ENCODE data around the gene LAMA5. TPM values are rescaled to one million over a fixed set of nuclear protein-coding genes. Genes with fewer than 3 reads are reported as not detected.

Gene LAMA5, protein sequence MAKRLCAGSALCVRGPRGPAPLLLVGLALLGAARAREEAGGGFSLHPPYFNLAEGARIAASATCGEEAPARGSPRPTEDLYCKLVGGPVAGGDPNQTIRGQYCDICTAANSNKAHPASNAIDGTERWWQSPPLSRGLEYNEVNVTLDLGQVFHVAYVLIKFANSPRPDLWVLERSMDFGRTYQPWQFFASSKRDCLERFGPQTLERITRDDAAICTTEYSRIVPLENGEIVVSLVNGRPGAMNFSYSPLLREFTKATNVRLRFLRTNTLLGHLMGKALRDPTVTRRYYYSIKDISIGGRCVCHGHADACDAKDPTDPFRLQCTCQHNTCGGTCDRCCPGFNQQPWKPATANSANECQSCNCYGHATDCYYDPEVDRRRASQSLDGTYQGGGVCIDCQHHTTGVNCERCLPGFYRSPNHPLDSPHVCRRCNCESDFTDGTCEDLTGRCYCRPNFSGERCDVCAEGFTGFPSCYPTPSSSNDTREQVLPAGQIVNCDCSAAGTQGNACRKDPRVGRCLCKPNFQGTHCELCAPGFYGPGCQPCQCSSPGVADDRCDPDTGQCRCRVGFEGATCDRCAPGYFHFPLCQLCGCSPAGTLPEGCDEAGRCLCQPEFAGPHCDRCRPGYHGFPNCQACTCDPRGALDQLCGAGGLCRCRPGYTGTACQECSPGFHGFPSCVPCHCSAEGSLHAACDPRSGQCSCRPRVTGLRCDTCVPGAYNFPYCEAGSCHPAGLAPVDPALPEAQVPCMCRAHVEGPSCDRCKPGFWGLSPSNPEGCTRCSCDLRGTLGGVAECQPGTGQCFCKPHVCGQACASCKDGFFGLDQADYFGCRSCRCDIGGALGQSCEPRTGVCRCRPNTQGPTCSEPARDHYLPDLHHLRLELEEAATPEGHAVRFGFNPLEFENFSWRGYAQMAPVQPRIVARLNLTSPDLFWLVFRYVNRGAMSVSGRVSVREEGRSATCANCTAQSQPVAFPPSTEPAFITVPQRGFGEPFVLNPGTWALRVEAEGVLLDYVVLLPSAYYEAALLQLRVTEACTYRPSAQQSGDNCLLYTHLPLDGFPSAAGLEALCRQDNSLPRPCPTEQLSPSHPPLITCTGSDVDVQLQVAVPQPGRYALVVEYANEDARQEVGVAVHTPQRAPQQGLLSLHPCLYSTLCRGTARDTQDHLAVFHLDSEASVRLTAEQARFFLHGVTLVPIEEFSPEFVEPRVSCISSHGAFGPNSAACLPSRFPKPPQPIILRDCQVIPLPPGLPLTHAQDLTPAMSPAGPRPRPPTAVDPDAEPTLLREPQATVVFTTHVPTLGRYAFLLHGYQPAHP (N-terminal part only)
- total RNA-seq: 1 to 10 TPM in 1 of 2 experiments, under 1 TPM in 1; 0.99 to 1.9 TPM

GRCh38 chr20:62367136-62367632 lies at the start of gene LAMA5:
Gene LAMA5 (minus strand): TSS chr20:62367312. CDS start chr20:62367245, 67 bp downstream.
- peak; percentile 43 for ATAC-seq
- Mint-ChIP-seq H3K4me1 (peaks cover 2% of the 10 kb centered on the region), H3K4me3 (no peak within 1 kb of the TSS), H3K27ac (no peak within 1 kb of the TSS), H3K9me3 (ENCODE audit: low read depth) (no peaks in the 10 kb centered on the region), H3K36me3 (no peaks in the 10 kb centered on the region), H3K27me3 (peaks cover 29% of the 10 kb centered on the region)
- CTCF ChIA-PET: interaction anchor here (2.2 kb wide), 1 partner anchor 18 kb away, joined by 7 read pairs; no protein-coding TSS in a partner anchor
- no peak for DNase-seq

- H3K27me3 Mint-ChIP-seq: no peaks in the 10 kb centered on the region
- no peaks in the 10 kb centered on the region for H3K9me3 Mint-ChIP-seq (ENCODE audit: low read depth)
- ATAC-seq (no peak), DNase-seq (no peak)
- CTCF ChIA-PET: no interaction called here
- no peak overlapping the region for H3K27ac Mint-ChIP-seq
- no peak overlapping the region for H3K4me3 Mint-ChIP-seq
- H3K4me1 Mint-ChIP-seq: no peaks in the 10 kb centered on the region
- H3K36me3 Mint-ChIP-seq: no peaks in the 10 kb centered on the region
Measured at GRCh38 chr20:62415354-62416111, 48.4 kb upstream of the LAMA5 start.

GRCh38 chr20:62413896-62414481 lies 46.9 kb upstream of the LAMA5 start:
- no peak overlapping the region for H3K27ac Mint-ChIP-seq
- CTCF ChIA-PET: no interaction called here
- DNase-seq (no peak), ATAC-seq (no peak)
- H3K27me3 Mint-ChIP-seq: peaks cover 4% of the 10 kb centered on the region
- H3K4me1 Mint-ChIP-seq: peaks cover 5% of the 10 kb centered on the region
- H3K36me3 Mint-ChIP-seq: no peaks in the 10 kb centered on the region
- no peak overlapping the region for H3K4me3 Mint-ChIP-seq
- no peaks in the 10 kb centered on the region for H3K9me3 Mint-ChIP-seq (ENCODE audit: low read depth)

DNA sequence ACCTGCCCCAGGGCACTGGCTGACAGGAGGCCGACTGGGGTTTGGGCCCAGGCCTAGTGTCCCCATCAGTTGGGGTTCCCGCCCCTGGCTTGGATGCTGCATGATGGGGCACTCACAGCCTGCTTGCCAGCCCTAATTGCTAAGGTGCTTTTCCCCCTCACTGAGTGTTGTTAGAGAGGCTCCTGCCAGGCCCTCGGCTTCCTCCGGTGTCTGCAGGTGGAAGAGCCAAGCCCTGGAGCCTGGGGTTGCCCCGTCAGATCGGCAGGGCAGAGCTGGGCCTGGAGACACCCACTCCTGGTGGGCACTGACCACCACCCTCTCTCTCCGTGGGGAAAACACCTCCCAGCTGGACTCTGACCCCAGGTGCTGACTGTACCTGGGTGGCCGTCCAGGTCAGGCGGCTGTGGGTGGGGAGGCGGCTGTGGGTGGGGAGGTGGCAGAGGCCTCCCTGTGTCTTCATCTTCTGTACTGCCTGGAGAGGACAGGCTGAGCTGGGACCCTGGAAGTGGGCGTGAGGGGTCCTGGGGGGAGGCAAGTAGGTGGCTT lies 46.0 kb upstream of the LAMA5 start:
- no peak for DNase-seq
- Mint-ChIP-seq H3K27me3 (peaks cover 4% of the 10 kb centered on the region), H3K9me3 (ENCODE audit: low read depth) (no peaks in the 10 kb centered on the region), H3K4me1 (peaks cover 5% of the 10 kb centered on the region), H3K36me3 (no peaks in the 10 kb centered on the region), H3K27ac (no peak overlapping the region), H3K4me3 (no peak overlapping the region)
- CTCF ChIA-PET: interaction anchor here (0.9 kb wide), 1 partner anchor 27 kb away, joined by 3 read pairs; no protein-coding TSS in a partner anchor
- ATAC-seq: no peak

DNA sequence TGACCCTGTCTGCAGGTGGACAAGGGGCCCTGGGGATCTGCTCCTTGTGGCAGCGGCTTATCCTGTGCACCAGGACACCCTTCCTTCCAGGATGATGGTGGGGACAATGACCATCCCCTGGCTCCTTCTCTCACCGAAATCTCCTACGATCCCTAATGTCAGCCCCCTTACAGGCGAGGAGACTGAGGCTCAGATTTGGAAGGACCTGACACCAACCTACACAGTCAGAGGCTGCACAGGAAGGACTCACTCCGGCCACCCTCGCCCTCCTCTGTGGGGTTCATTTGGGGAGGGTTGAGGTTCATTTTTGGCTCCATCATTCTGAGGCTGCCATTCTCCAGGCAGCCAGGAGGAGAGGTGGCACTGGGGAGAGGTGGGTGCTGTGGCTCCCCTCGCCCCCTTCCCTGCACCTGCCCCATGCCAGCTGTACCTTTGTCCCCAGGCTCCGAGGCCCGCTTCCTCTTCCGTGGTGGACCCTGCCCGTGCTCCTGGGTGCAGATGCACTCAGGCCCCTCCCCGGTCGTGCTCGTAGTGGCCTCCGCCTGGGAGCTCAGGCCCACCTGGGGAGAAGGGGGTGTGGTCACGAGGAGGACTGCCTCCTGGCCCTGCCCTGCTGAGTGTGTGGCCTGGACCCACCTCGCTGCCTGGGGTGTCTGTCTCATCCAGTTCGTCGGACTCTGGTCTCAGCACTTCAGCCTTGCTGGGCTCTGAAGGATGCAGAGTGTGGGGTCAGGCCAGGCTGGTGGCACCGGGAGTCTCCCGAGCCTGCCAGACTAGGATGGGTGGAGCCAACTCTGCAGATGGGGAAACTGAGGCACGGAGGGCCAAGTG lies 45.3 kb upstream of the LAMA5 start:
- ATAC-seq (no peak), DNase-seq (no peak)
- Mint-ChIP-seq H3K36me3 (no peaks in the 10 kb centered on the region), H3K4me3 (no peak overlapping the region), H3K27ac (no peak overlapping the region), H3K27me3 (peaks cover 4% of the 10 kb centered on the region), H3K4me1 (peaks cover 11% of the 10 kb centered on the region), H3K9me3 (ENCODE audit: low read depth) (no peaks in the 10 kb centered on the region)
- CTCF ChIA-PET: interaction anchor here (0.9 kb wide), 1 partner anchor 27 kb away, joined by 3 read pairs; no protein-coding TSS in a partner anchor

DNA sequence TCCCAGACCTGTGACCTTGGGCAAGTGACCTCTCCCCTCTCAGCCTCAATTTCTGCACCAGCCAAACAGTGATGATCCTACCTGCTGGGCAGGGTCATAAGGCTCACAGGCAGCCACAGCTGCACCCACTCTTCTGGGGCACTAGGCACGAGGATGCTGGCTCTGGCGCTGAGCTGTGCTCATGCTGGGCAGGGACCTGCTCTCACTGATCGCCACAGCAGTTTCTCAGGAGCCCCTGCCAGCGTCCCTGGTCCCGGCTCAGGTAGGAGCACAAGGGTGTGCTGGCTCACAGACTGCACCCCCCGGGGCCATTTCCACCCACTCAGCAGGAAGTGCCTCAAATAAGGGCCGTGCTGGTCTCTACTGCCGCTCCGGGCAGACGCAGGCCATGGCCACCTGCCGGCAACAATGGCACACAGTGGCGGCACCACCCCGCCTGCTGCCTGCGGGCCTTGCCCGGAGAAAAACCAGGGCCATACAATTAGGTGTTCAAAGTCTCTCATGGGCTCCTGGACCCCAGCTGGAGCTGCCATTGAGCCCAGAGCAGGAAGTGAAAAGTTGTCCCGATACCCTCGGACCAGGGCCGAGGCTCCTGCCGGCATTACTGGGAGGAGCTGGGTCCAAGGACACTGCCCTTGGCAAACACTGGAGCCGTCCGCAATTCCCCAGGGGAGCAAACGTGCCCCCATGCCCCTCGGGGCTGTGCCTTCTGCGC lies 44.5 kb upstream of the LAMA5 start:
- no peak for ATAC-seq
- CTCF ChIA-PET: interaction anchor here (2.5 kb wide), 1 partner anchor 380 kb away, joined by 12 read pairs; no protein-coding TSS in a partner anchor
- no peak overlapping the region for H3K4me3 Mint-ChIP-seq
- H3K4me1 Mint-ChIP-seq: peaks cover 12% of the 10 kb centered on the region
- peaks cover 4% of the 10 kb centered on the region for H3K27me3 Mint-ChIP-seq
- H3K36me3 Mint-ChIP-seq: no peaks in the 10 kb centered on the region
- no peaks in the 10 kb centered on the region for H3K9me3 Mint-ChIP-seq (ENCODE audit: low read depth)
- no peak for DNase-seq
- H3K27ac Mint-ChIP-seq: no peak overlapping the region

GRCh38 chr20:62410746-62411478 lies 43.8 kb upstream of the LAMA5 start:
- no peak overlapping the region for H3K4me3 Mint-ChIP-seq
- H3K4me1 Mint-ChIP-seq: peaks cover 16% of the 10 kb centered on the region
- ATAC-seq (no peak), DNase-seq (no peak)
- H3K27me3 Mint-ChIP-seq: peaks cover 4% of the 10 kb centered on the region
- no peaks in the 10 kb centered on the region for H3K9me3 Mint-ChIP-seq (ENCODE audit: low read depth)
- CTCF ChIA-PET: interaction anchor here (1.1 to 2.7 kb wide), 10 partner anchors 8 to 385 kb away, joined by 3 to 24 read pairs (median 4); partner anchors contain the start of gene MRGBP
- H3K36me3 Mint-ChIP-seq: no peaks in the 10 kb centered on the region
- H3K27ac Mint-ChIP-seq: no peak overlapping the region

DNA sequence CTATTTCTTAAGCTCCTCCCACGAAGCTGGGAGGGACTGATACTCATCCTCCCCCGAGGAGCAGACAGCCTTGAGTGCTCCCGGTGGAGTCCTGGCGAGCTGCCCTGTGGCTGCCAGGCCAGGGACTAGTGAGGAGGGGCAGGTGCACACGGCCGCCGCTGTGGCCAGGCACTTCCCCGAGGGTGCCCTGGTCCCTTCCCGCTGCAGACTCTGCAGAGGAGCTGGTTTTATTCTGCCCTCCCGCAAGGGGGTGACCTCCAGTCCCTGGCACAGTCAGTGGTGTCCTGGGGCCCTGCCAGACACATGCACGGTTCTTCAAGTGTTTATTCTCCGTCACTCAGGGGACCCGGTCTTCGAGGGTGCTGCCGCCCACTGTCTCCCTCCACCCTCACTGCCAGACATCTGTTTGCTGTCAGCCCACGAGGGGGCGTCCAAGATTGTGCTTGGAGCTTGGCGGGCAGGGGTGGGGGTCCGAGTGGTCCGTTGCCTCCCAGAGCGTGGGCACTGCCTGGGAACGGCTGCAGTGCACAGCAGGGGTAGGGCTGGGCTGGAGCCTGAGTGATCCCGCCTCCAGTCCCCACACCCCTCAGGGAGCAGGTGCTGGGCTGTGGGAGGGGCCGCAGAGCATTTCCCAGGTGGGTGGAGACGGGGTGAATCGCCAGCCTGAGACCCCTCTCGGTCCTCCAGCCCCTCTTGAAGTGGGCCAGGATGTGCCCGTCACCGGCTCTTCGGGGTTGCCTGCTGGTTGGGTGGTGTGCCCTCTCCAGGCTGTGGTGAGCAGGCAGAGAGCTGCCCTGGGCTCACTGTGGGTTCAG lies 43.0 kb upstream of the LAMA5 start:
- DNase-seq: no peak
- no peak for ATAC-seq

GRCh38 chr20:62409086-62409853 lies 42.2 kb upstream of the LAMA5 start:
- no peaks in the 10 kb centered on the region for H3K9me3 Mint-ChIP-seq (ENCODE audit: low read depth)
- H3K27me3 Mint-ChIP-seq: peaks cover 4% of the 10 kb centered on the region
- H3K27ac Mint-ChIP-seq: peak overlapping the region; percentile 52
- CTCF ChIA-PET: interaction anchor here (0.9 to 2.7 kb wide), 16 partner anchors 9 to 399 kb away, joined by 3 to 24 read pairs (median 4); partner anchors contain the start of gene MRGBP
- no peak overlapping the region for H3K4me3 Mint-ChIP-seq
- DNase-seq (no peak), ATAC-seq (no peak)
- H3K4me1 Mint-ChIP-seq: peaks cover 24% of the 10 kb centered on the region
- H3K36me3 Mint-ChIP-seq: no peaks in the 10 kb centered on the region

More for the DNA sequence above, 43.0 kb upstream of the LAMA5 start:
- H3K36me3 Mint-ChIP-seq: no peaks in the 10 kb centered on the region
- no peak overlapping the region for H3K4me3 Mint-ChIP-seq
- CTCF ChIA-PET: interaction anchor here (0.9 to 2.7 kb wide), 15 partner anchors 8 to 398 kb away, joined by 3 to 24 read pairs (median 4); partner anchors contain the start of gene MRGBP
- H3K27ac Mint-ChIP-seq: no peak overlapping the region
- H3K4me1 Mint-ChIP-seq: peaks cover 23% of the 10 kb centered on the region
- peaks cover 4% of the 10 kb centered on the region for H3K27me3 Mint-ChIP-seq
- no peaks in the 10 kb centered on the region for H3K9me3 Mint-ChIP-seq (ENCODE audit: low read depth)

All from activated CD8-positive, alpha-beta memory T cell treated with anti-CD3 and anti-CD28 coated beads, Interleukin-2, amount 10 ng/mL, durations not matched to agents 7 days and 5 days (primary cell).